ENCODE measurements around the gene LMNTD2.

- no peak for TF ChIP-seq POLR2AphosphoS5 (IDR thresholded peaks at IDR 0.05; ENCODE audit: low read depth, low read length)
- no peak for TF ChIP-seq POLR2A (IDR thresholded peaks at IDR 0.05; ENCODE audit: low read depth, low read length)
Measured at GRCh38 chr11:593347-593746, 32.8 kb upstream of the LMNTD2 start.
